ENCODE results near the gene TENM3. TPM values are rescaled to one million over a fixed set of nuclear protein-coding genes. Genes with fewer than 3 reads are reported as not detected.

The TENM3 gene
- total RNA-seq, 2 donors from 2014 or later = 39.5 to 51.9 TPM

DNA sequence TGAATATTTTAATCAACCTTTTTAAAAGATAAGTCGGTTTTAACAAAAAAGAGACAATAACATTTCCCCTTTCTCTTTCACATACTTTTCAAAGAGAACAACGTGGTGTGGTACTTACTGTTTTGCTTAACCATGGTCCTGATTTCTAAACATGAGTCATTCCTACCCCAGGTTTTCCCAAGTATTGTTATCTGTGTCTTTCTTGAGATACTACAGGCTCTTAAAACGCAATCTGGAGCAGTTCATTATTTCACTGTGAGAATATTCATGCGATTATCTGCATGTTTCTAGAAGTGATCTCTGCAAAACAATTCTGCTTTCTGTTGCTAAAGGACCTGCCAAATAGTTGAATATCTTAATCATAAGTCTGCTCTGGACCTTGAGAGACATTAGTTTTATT lies 127.3 kb downstream of the TENM3 start:
- Histone ChIP-seq H3K36me3 (ENCODE audit: control insufficient read depth, insufficient read depth, low read length) (no peaks in the 10 kb centered on the region), H3K4me1 (ENCODE audit: control insufficient read depth, insufficient read depth, low read length) (peaks cover 10% of the 10 kb centered on the region), H3K27ac (ENCODE audit: low read depth, low read length) (no peak overlapping the region), H3K9me3 (ENCODE audit: control insufficient read depth, low read length) (peaks cover 8% of the 10 kb centered on the region), H3K9ac (ENCODE audit: extremely low read depth, low read length, poor library complexity, severe bottlenecking) (no peak overlapping the region), H3K27me3 (ENCODE audit: control insufficient read depth, insufficient read depth, low read length, poor library complexity, severe bottlenecking) (peaks cover 12% of the 10 kb centered on the region), H3K4me3 (ENCODE audit: low read length) (no peak overlapping the region)
- WGBS, 2 experiments (ENCODE audit: insufficient coverage in 1 of 2, insufficient read length in 1 of 2) = 77 to 88% methylated on average over 4 of the region's 4 CpGs
- Mint-ChIP-seq H3K9me3 (peaks cover 7% of the 10 kb centered on the region), H3K27me3 (ENCODE audit: insufficient read depth) (peaks cover 27% of the 10 kb centered on the region), H3K27ac (no peak overlapping the region), H3K4me1 (peaks cover 38% of the 10 kb centered on the region), H3K36me3 (ENCODE audit: low read depth) (no peaks in the 10 kb centered on the region), H3K4me3 (no peak overlapping the region)
- no peak for TF ChIP-seq CTCF (conservative IDR thresholded peaks at IDR 0.05)
- DNase-seq = no peak

GRCh38 chr4:182380771-182381181 lies 137.6 kb downstream of the TENM3 start:
- no peak for TF ChIP-seq CTCF (conservative IDR thresholded peaks at IDR 0.05)
- Histone ChIP-seq H3K9me3 (ENCODE audit: control insufficient read depth, low read length) (no peaks in the 10 kb centered on the region), H3K36me3 (ENCODE audit: control insufficient read depth, insufficient read depth, low read length) (peaks cover under 1% of the 10 kb centered on the region), H3K27me3 (ENCODE audit: control insufficient read depth, insufficient read depth, low read length, poor library complexity, severe bottlenecking) (no peaks in the 10 kb centered on the region), H3K4me1 (ENCODE audit: control insufficient read depth, insufficient read depth, low read length) (no peaks in the 10 kb centered on the region), H3K4me3 (ENCODE audit: low read length) (no peak overlapping the region), H3K9ac (ENCODE audit: extremely low read depth, low read length, poor library complexity, severe bottlenecking) (no peak overlapping the region), H3K27ac (ENCODE audit: low read depth, low read length) (no peak overlapping the region)
- no peak for DNase-seq
- H3K4me1 Mint-ChIP-seq = no peaks in the 10 kb centered on the region
- WGBS, 2 experiments (ENCODE audit: insufficient coverage in 1 of 2, insufficient read length in 1 of 2) = 95 to 100% methylated on average over 5 to 8 of the region's 8 CpGs
- no peaks in the 10 kb centered on the region for H3K27me3 Mint-ChIP-seq (ENCODE audit: insufficient read depth)
- no peak overlapping the region for H3K27ac Mint-ChIP-seq
- peaks cover under 1% of the 10 kb centered on the region for H3K9me3 Mint-ChIP-seq
- H3K4me3 Mint-ChIP-seq = no peak overlapping the region
- H3K36me3 Mint-ChIP-seq (ENCODE audit: low read depth) = peaks cover 3% of the 10 kb centered on the region

DNA sequence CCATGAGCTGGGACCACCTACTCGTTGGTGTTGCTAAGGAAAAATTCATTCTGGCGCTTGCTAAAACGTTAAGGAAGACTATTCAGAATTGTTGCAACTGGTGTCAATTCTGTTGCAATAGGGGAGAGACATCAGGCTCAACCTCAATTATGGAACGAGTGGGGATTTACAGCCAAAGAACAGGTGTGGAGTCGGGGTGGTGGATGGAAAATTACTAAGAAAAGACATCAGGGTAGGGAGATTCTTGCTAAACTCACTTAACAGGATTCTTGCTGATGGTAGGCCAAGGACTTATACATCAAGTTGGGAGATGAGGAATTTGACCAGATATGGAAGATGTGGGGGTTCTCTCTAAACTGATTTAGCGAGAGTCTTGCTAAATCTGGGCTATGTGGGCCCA lies 139.7 kb downstream of the TENM3 start:
- no peak for TF ChIP-seq CTCF (conservative IDR thresholded peaks at IDR 0.05)
- Mint-ChIP-seq H3K27ac (no peak overlapping the region), H3K27me3 (ENCODE audit: insufficient read depth) (no peaks in the 10 kb centered on the region), H3K36me3 (ENCODE audit: low read depth) (peaks cover 9% of the 10 kb centered on the region), H3K9me3 (peaks cover 14% of the 10 kb centered on the region), H3K4me3 (no peak overlapping the region), H3K4me1 (no peaks in the 10 kb centered on the region)
- no peak overlapping the region for H3K4me3 ChIP-seq (ENCODE audit: low read length)
- H3K4me1 ChIP-seq (ENCODE audit: control insufficient read depth, insufficient read depth, low read length) = no peaks in the 10 kb centered on the region
- H3K36me3 ChIP-seq (ENCODE audit: control insufficient read depth, insufficient read depth, low read length) = peaks cover 4% of the 10 kb centered on the region
- DNase-seq = no peak
- H3K9me3 ChIP-seq (ENCODE audit: control insufficient read depth, low read length) = no peaks in the 10 kb centered on the region
- H3K27me3 ChIP-seq (ENCODE audit: control insufficient read depth, insufficient read depth, low read length, poor library complexity, severe bottlenecking) = no peaks in the 10 kb centered on the region
- no peak overlapping the region for H3K9ac ChIP-seq (ENCODE audit: extremely low read depth, low read length, poor library complexity, severe bottlenecking)
- WGBS, 2 experiments (ENCODE audit: insufficient coverage in 1 of 2, insufficient read length in 1 of 2) = 77 to 78% methylated on average over 5 to 6 of the region's 6 CpGs
- no peak overlapping the region for H3K27ac ChIP-seq (ENCODE audit: low read depth, low read length)

Measured in endodermal cell (in vitro differentiated cells).